ENCODE results near the gene XRRA1.
"Not testable (repeated sequence)": the region's sequence is repeated elsewhere in the genome, so short reads cannot be mapped to it uniquely, and the experiment has no call there.

The XRRA1 gene

GRCh38 chr11:74978041-74978440 lies 29.1 kb upstream of the XRRA1 start:
- Histone ChIP-seq H3K9me3 (ENCODE audit: control insufficient read depth, insufficient read depth, low read length) (no peaks in the 10 kb centered on the region), H3K4me1 (ENCODE audit: control insufficient read depth, insufficient read depth, low read length) (no peaks in the 10 kb centered on the region), H3K4me3 (ENCODE audit: low read depth, low read length) (no peak overlapping the region), H3K27ac (ENCODE audit: low read depth, low read length) (no peak overlapping the region), H3K9ac (ENCODE audit: low read depth, low read length) (no peak overlapping the region), H3K27me3 (ENCODE audit: control insufficient read depth, insufficient read depth, low read length) (no peaks in the 10 kb centered on the region), H3K36me3 (ENCODE audit: control insufficient read depth, insufficient read depth, low read length) (peaks cover 56% of the 10 kb centered on the region)

GRCh38 chr11:74971424-74971823 lies 22.5 kb upstream of the XRRA1 start:
- Histone ChIP-seq H3K27me3 (ENCODE audit: control insufficient read depth, insufficient read depth, low read length) (no peaks in the 10 kb centered on the region), H3K9me3 (ENCODE audit: control insufficient read depth, insufficient read depth, low read length) (no peaks in the 10 kb centered on the region), H3K36me3 (ENCODE audit: control insufficient read depth, insufficient read depth, low read length) (peaks cover 85% of the 10 kb centered on the region), H3K27ac (ENCODE audit: low read depth, low read length) (no peak overlapping the region), H3K4me1 (ENCODE audit: control insufficient read depth, insufficient read depth, low read length) (no peaks in the 10 kb centered on the region), H3K9ac (ENCODE audit: low read depth, low read length) (no peak overlapping the region), H3K4me3 (ENCODE audit: low read depth, low read length) (no peak overlapping the region)

GRCh38 chr11:74970852-74971395 lies 22.0 kb upstream of the XRRA1 start:
- Histone ChIP-seq H3K4me3 (ENCODE audit: low read depth, low read length) (no peak overlapping the region), H3K36me3 (ENCODE audit: control insufficient read depth, insufficient read depth, low read length) (peaks cover 84% of the 10 kb centered on the region), H3K4me1 (ENCODE audit: control insufficient read depth, insufficient read depth, low read length) (no peaks in the 10 kb centered on the region), H3K27ac (ENCODE audit: low read depth, low read length) (no peak overlapping the region), H3K9ac (ENCODE audit: low read depth, low read length) (no peak overlapping the region), H3K9me3 (ENCODE audit: control insufficient read depth, insufficient read depth, low read length) (no peaks in the 10 kb centered on the region), H3K27me3 (ENCODE audit: control insufficient read depth, insufficient read depth, low read length) (no peaks in the 10 kb centered on the region)

GRCh38 chr11:74966651-74967050 lies 17.8 kb upstream of the XRRA1 start:
- Histone ChIP-seq H3K9ac (ENCODE audit: low read depth, low read length) (no peak overlapping the region), H3K27me3 (ENCODE audit: control insufficient read depth, insufficient read depth, low read length) (no peaks in the 10 kb centered on the region), H3K4me3 (ENCODE audit: low read depth, low read length) (no peak overlapping the region), H3K9me3 (ENCODE audit: control insufficient read depth, insufficient read depth, low read length) (no peaks in the 10 kb centered on the region), H3K4me1 (ENCODE audit: control insufficient read depth, insufficient read depth, low read length) (no peaks in the 10 kb centered on the region), H3K27ac (ENCODE audit: low read depth, low read length) (no peak overlapping the region), H3K36me3 (ENCODE audit: control insufficient read depth, insufficient read depth, low read length) (peaks cover 67% of the 10 kb centered on the region)

GRCh38 chr11:74960128-74960527 lies 11.2 kb upstream of the XRRA1 start:
- H3K27me3 ChIP-seq (ENCODE audit: control insufficient read depth, insufficient read depth, low read length); H3K4me3 ChIP-seq (ENCODE audit: low read depth, low read length); H3K4me1 ChIP-seq (ENCODE audit: control insufficient read depth, insufficient read depth, low read length); H3K9me3 ChIP-seq (ENCODE audit: control insufficient read depth, insufficient read depth, low read length); H3K27ac ChIP-seq (ENCODE audit: low read depth, low read length); H3K9ac ChIP-seq (ENCODE audit: low read depth, low read length): not testable (repeated sequence)
- peaks cover 23% of the 10 kb centered on the region for H3K36me3 ChIP-seq (ENCODE audit: control insufficient read depth, insufficient read depth, low read length)

GRCh38 chr11:74957937-74958629 lies 9.2 kb upstream of the XRRA1 start:
- H3K27ac ChIP-seq (ENCODE audit: low read depth, low read length): no peak overlapping the region
- H3K9me3 ChIP-seq (ENCODE audit: control insufficient read depth, insufficient read depth, low read length): no peaks in the 10 kb centered on the region
- no peaks in the 10 kb centered on the region for H3K4me1 ChIP-seq (ENCODE audit: control insufficient read depth, insufficient read depth, low read length)
- no peak overlapping the region for H3K4me3 ChIP-seq (ENCODE audit: low read depth, low read length)
- H3K27me3 ChIP-seq (ENCODE audit: control insufficient read depth, insufficient read depth, low read length): no peaks in the 10 kb centered on the region
- peaks cover 16% of the 10 kb centered on the region; the same call in 1 of the 2 replicates for H3K36me3 ChIP-seq (ENCODE audit: control insufficient read depth, insufficient read depth, low read length)
- H3K9ac ChIP-seq (ENCODE audit: low read depth, low read length): no peak overlapping the region

GRCh38 chr11:74956397-74957015 lies 7.6 kb upstream of the XRRA1 start:
- Histone ChIP-seq H3K9ac (ENCODE audit: low read depth, low read length) (no peak overlapping the region), H3K27me3 (ENCODE audit: control insufficient read depth, insufficient read depth, low read length) (no peaks in the 10 kb centered on the region), H3K27ac (ENCODE audit: low read depth, low read length) (no peak overlapping the region), H3K9me3 (ENCODE audit: control insufficient read depth, insufficient read depth, low read length) (no peaks in the 10 kb centered on the region), H3K4me3 (ENCODE audit: low read depth, low read length) (no peak overlapping the region), H3K4me1 (ENCODE audit: control insufficient read depth, insufficient read depth, low read length) (no peaks in the 10 kb centered on the region), H3K36me3 (ENCODE audit: control insufficient read depth, insufficient read depth, low read length) (peaks cover 16% of the 10 kb centered on the region)

GRCh38 chr11:74954199-74954598 lies 5.3 kb upstream of the XRRA1 start:
- Histone ChIP-seq H3K4me3 (ENCODE audit: low read depth, low read length) (no peak overlapping the region), H3K9ac (ENCODE audit: low read depth, low read length) (no peak overlapping the region), H3K36me3 (ENCODE audit: control insufficient read depth, insufficient read depth, low read length) (peaks cover 21% of the 10 kb centered on the region), H3K4me1 (ENCODE audit: control insufficient read depth, insufficient read depth, low read length) (peaks cover 6% of the 10 kb centered on the region), H3K27me3 (ENCODE audit: control insufficient read depth, insufficient read depth, low read length) (no peaks in the 10 kb centered on the region), H3K9me3 (ENCODE audit: control insufficient read depth, insufficient read depth, low read length) (no peaks in the 10 kb centered on the region), H3K27ac (ENCODE audit: low read depth, low read length) (no peak overlapping the region)

- H3K27me3 ChIP-seq (ENCODE audit: control insufficient read depth, insufficient read depth, low read length): no peaks in the 10 kb centered on the region
- H3K4me1 ChIP-seq (ENCODE audit: control insufficient read depth, insufficient read depth, low read length): peaks cover 6% of the 10 kb centered on the region
- H3K9me3 ChIP-seq (ENCODE audit: control insufficient read depth, insufficient read depth, low read length): no peaks in the 10 kb centered on the region
- no peak overlapping the region for H3K4me3 ChIP-seq (ENCODE audit: low read depth, low read length)
- no peak overlapping the region for H3K27ac ChIP-seq (ENCODE audit: low read depth, low read length)
- H3K36me3 ChIP-seq (ENCODE audit: control insufficient read depth, insufficient read depth, low read length): peaks cover 19% of the 10 kb centered on the region
- H3K9ac ChIP-seq (ENCODE audit: low read depth, low read length): no peak overlapping the region
Observed at GRCh38 chr11:74953451-74953850, 4.6 kb upstream of the XRRA1 start.

- peaks cover 6% of the 10 kb centered on the region for H3K4me1 ChIP-seq (ENCODE audit: control insufficient read depth, insufficient read depth, low read length)
- no peaks in the 10 kb centered on the region for H3K9me3 ChIP-seq (ENCODE audit: control insufficient read depth, insufficient read depth, low read length)
- H3K27ac ChIP-seq (ENCODE audit: low read depth, low read length): no peak overlapping the region
- H3K4me3 ChIP-seq (ENCODE audit: low read depth, low read length): no peak overlapping the region
- peaks cover 19% of the 10 kb centered on the region for H3K36me3 ChIP-seq (ENCODE audit: control insufficient read depth, insufficient read depth, low read length)
- no peaks in the 10 kb centered on the region for H3K27me3 ChIP-seq (ENCODE audit: control insufficient read depth, insufficient read depth, low read length)
- H3K9ac ChIP-seq (ENCODE audit: low read depth, low read length): no peak overlapping the region
Observed at GRCh38 chr11:74952752-74953151, 3.9 kb upstream of the XRRA1 start.

- Histone ChIP-seq H3K4me3 (ENCODE audit: low read depth, low read length) (no peak overlapping the region), H3K36me3 (ENCODE audit: control insufficient read depth, insufficient read depth, low read length) (peaks cover 12% of the 10 kb centered on the region), H3K9me3 (ENCODE audit: control insufficient read depth, insufficient read depth, low read length) (no peaks in the 10 kb centered on the region), H3K27me3 (ENCODE audit: control insufficient read depth, insufficient read depth, low read length) (no peaks in the 10 kb centered on the region), H3K9ac (ENCODE audit: low read depth, low read length) (no peak overlapping the region), H3K4me1 (ENCODE audit: control insufficient read depth, insufficient read depth, low read length) (peaks cover 6% of the 10 kb centered on the region), H3K27ac (ENCODE audit: low read depth, low read length) (no peak overlapping the region)
Observed at GRCh38 chr11:74951226-74951625, 2.3 kb upstream of the XRRA1 start.

All from HUES48 (cell line).